Measurements from ENCODE around the gene TBC1D5. TPM values are rescaled to one million over a fixed set of nuclear protein-coding genes. Genes with fewer than 3 reads are reported as not detected.

Gene TBC1D5
- total RNA-seq, 2 donors from 2014 or later = 68.8 to 77.7 TPM

GRCh38 chr3:17469520-17469919 is 272.9 kb downstream of the TBC1D5 start:
- Histone ChIP-seq H3K9ac (ENCODE audit: extremely low read depth, low read length, poor library complexity, severe bottlenecking) (no peak overlapping the region), H3K4me1 (ENCODE audit: control insufficient read depth, insufficient read depth, low read length) (no peaks in the 10 kb centered on the region), H3K9me3 (ENCODE audit: control insufficient read depth, low read length) (no peaks in the 10 kb centered on the region), H3K4me3 (ENCODE audit: low read length) (no peak overlapping the region), H3K36me3 (ENCODE audit: control insufficient read depth, insufficient read depth, low read length) (no peaks in the 10 kb centered on the region), H3K27me3 (ENCODE audit: control insufficient read depth, insufficient read depth, low read length, poor library complexity, severe bottlenecking) (no peaks in the 10 kb centered on the region), H3K27ac (ENCODE audit: low read depth, low read length) (no peak overlapping the region)
- no peak for DNase-seq
- no peaks in the 10 kb centered on the region for H3K4me1 Mint-ChIP-seq
- no peaks in the 10 kb centered on the region for H3K27me3 Mint-ChIP-seq (ENCODE audit: insufficient read depth)
- WGBS, 2 experiments (ENCODE audit: insufficient coverage in 1 of 2, insufficient read length in 1 of 2) = 80 to 96% methylated on average over 1 to 3 of the region's 3 CpGs
- no peak overlapping the region for H3K4me3 Mint-ChIP-seq
- peaks cover 3% of the 10 kb centered on the region for H3K36me3 Mint-ChIP-seq (ENCODE audit: low read depth)
- no peak for TF ChIP-seq CTCF (conservative IDR thresholded peaks at IDR 0.05)
- no peaks in the 10 kb centered on the region for H3K9me3 Mint-ChIP-seq
- H3K27ac Mint-ChIP-seq = no peak overlapping the region

- Mint-ChIP-seq H3K4me1 (no peaks in the 10 kb centered on the region), H3K27me3 (ENCODE audit: insufficient read depth) (no peaks in the 10 kb centered on the region), H3K4me3 (no peak overlapping the region), H3K27ac (no peak overlapping the region), H3K9me3 (no peaks in the 10 kb centered on the region), H3K36me3 (ENCODE audit: low read depth) (no peaks in the 10 kb centered on the region)
- no peak for TF ChIP-seq CTCF (conservative IDR thresholded peaks at IDR 0.05)
- DNase-seq = no peak
- Histone ChIP-seq H3K4me3 (ENCODE audit: low read length) (no peak overlapping the region), H3K4me1 (ENCODE audit: control insufficient read depth, insufficient read depth, low read length) (no peaks in the 10 kb centered on the region), H3K9me3 (ENCODE audit: control insufficient read depth, low read length) (no peaks in the 10 kb centered on the region), H3K9ac (ENCODE audit: extremely low read depth, low read length, poor library complexity, severe bottlenecking) (no peak overlapping the region), H3K27me3 (ENCODE audit: control insufficient read depth, insufficient read depth, low read length, poor library complexity, severe bottlenecking) (no peaks in the 10 kb centered on the region), H3K36me3 (ENCODE audit: control insufficient read depth, insufficient read depth, low read length) (no peaks in the 10 kb centered on the region), H3K27ac (ENCODE audit: low read depth, low read length) (no peak overlapping the region)
- WGBS, 2 experiments (ENCODE audit: insufficient coverage in 1 of 2, insufficient read length in 1 of 2) = 95 to 100% methylated on average over 2 to 4 of the region's 4 CpGs
Measured at GRCh38 chr3:17466028-17466427, 276.4 kb downstream of the TBC1D5 start.

- H3K4me3 Mint-ChIP-seq = no peak overlapping the region
- 0 to 67% methylated on average over 1 to 3 of the region's 3 CpGs for WGBS, 2 experiments (ENCODE audit: insufficient coverage in 1 of 2, insufficient read length in 1 of 2)
- no peak for DNase-seq
- no peaks in the 10 kb centered on the region for H3K27me3 ChIP-seq (ENCODE audit: control insufficient read depth, insufficient read depth, low read length, poor library complexity, severe bottlenecking)
- H3K36me3 Mint-ChIP-seq (ENCODE audit: low read depth) = peaks cover 17% of the 10 kb centered on the region
- no peak for TF ChIP-seq CTCF (conservative IDR thresholded peaks at IDR 0.05)
- no peak overlapping the region for H3K4me3 ChIP-seq (ENCODE audit: low read length)
- no peaks in the 10 kb centered on the region for H3K4me1 ChIP-seq (ENCODE audit: control insufficient read depth, insufficient read depth, low read length)
- peaks cover 4% of the 10 kb centered on the region for H3K9me3 ChIP-seq (ENCODE audit: control insufficient read depth, low read length)
- peaks cover 6% of the 10 kb centered on the region for H3K9me3 Mint-ChIP-seq
- H3K27ac Mint-ChIP-seq = no peak overlapping the region
- no peaks in the 10 kb centered on the region for H3K4me1 Mint-ChIP-seq
- no peak overlapping the region for H3K9ac ChIP-seq (ENCODE audit: extremely low read depth, low read length, poor library complexity, severe bottlenecking)
- H3K36me3 ChIP-seq (ENCODE audit: control insufficient read depth, insufficient read depth, low read length) = no peaks in the 10 kb centered on the region
- H3K27ac ChIP-seq (ENCODE audit: low read depth, low read length) = no peak overlapping the region
- no peaks in the 10 kb centered on the region for H3K27me3 Mint-ChIP-seq (ENCODE audit: insufficient read depth)
Measured at GRCh38 chr3:17459470-17459993, 282.9 kb downstream of the TBC1D5 start.
